RPMI7951 (cell line): Measurements from ENCODE around the gene SHROOM1. TPM values are rescaled to one million over a fixed set of nuclear protein-coding genes. Genes with fewer than 3 reads are reported as not detected.
"Not testable (repeated sequence)": the region's sequence is repeated elsewhere in the genome, so short reads cannot be mapped to it uniquely, and the experiment has no call there.

ENCODE experiments used
- DNase-seq: peaks from one replicate; pipeline ENCODE4 v3.0.0-alpha.2; 2012; ENCODE audit warnings: low read depth
- total RNA-seq: library from RNA; depleted of rRNA; stranded (reverse); fragments of >200 nt; shearing (Covaris generic); gene quantifications from 2 replicates; pipeline ENCODE4 v1.2.3, GENCODE V29; 2014

The SHROOM1 gene
- total RNA-seq, 1 experiment from 2014 or later = 4.8 TPM

- not testable (repeated sequence) for DNase-seq
Measured at GRCh38 chr5:132806804-132807162, 23.7 kb downstream of the SHROOM1 start.

- DNase-seq = not testable (repeated sequence)
Measured at GRCh38 chr5:132805872-132806271, 24.6 kb downstream of the SHROOM1 start.

- DNase-seq = not testable (repeated sequence)
Measured at GRCh38 chr5:132804219-132804618, 26.2 kb downstream of the SHROOM1 start.

GRCh38 chr5:132802685-132803066, 27.8 kb downstream of the SHROOM1 start:
- DNase-seq = not testable (repeated sequence)

GRCh38 chr5:132802044-132802684, 28.3 kb downstream of the SHROOM1 start:
- no peak for DNase-seq

- no peak for DNase-seq
Measured at GRCh38 chr5:132800545-132800944, 29.9 kb downstream of the SHROOM1 start.

- no peak for DNase-seq
Measured at GRCh38 chr5:132799392-132799791, 31.1 kb downstream of the SHROOM1 start.

GRCh38 chr5:132797651-132798050, 32.8 kb downstream of the SHROOM1 start:
- DNase-seq = no peak

GRCh38 chr5:132791026-132791425, 39.4 kb downstream of the SHROOM1 start:
- DNase-seq = no peak

- no peak for DNase-seq
Measured at GRCh38 chr5:132790201-132790865, 40.1 kb downstream of the SHROOM1 start.

GRCh38 chr5:132788990-132789886, 41.2 kb downstream of the SHROOM1 start:
- DNase-seq = no peak

GRCh38 chr5:132788508-132788907, 41.9 kb downstream of the SHROOM1 start:
- no peak for DNase-seq

GRCh38 chr5:132787076-132787475, 43.4 kb downstream of the SHROOM1 start:
- peak; percentile 47 for DNase-seq

- DNase-seq = no peak
Measured at GRCh38 chr5:132785864-132786263, 44.6 kb downstream of the SHROOM1 start.

- no peak for DNase-seq
Measured at GRCh38 chr5:132785365-132785764, 45.1 kb downstream of the SHROOM1 start.

- DNase-seq = peak; percentile 50
Measured at GRCh38 chr5:132782101-132782500, 48.3 kb downstream of the SHROOM1 start.

- DNase-seq = no peak
Measured at GRCh38 chr5:132781029-132781428, 49.4 kb downstream of the SHROOM1 start.

GRCh38 chr5:132780577-132780976, 49.9 kb downstream of the SHROOM1 start:
- no peak for DNase-seq

GRCh38 chr5:132779961-132780360, 50.5 kb downstream of the SHROOM1 start:
- no peak for DNase-seq

- DNase-seq = no peak
Measured at GRCh38 chr5:132778856-132779255, 51.6 kb downstream of the SHROOM1 start.

GRCh38 chr5:132778129-132778528, 52.3 kb downstream of the SHROOM1 start:
- no peak for DNase-seq

GRCh38 chr5:132777209-132778069, 53.0 kb downstream of the SHROOM1 start, which contains the start of gene SEPTIN8:
SEPTIN8 (minus strand) TSS chr5:132777239; CDS start chr5:132777137, 102 bp downstream.
- peak; percentile 51 for DNase-seq
